ENCODE data around the gene PRR16. TPM values are rescaled to one million over a fixed set of nuclear protein-coding genes. Genes with fewer than 3 reads are reported as not detected.

PRR16 gene
- total RNA-seq, 2 donors from 2014 or later = 3.5 to 13.4 TPM

- DNase-seq (ENCODE audit: low spot score) = no peak
- Histone ChIP-seq H3K27ac (no peak overlapping the region), H3K27me3 (replicated peaks; ENCODE audit: insufficient read depth) (no peaks in the 10 kb centered on the region), H3K9me3 (no peaks in the 10 kb centered on the region), H3K4me3 (no peak overlapping the region), H3K36me3 (no peaks in the 10 kb centered on the region), H3K4me1 (replicated peaks) (no peaks in the 10 kb centered on the region)
- WGBS = 63% methylated on average over 2 of the region's 2 CpGs
- intact Hi-C loops (cut with DNase I) = no loop called here
- TF ChIP-seq CTCF (IDR thresholded peaks at IDR 0.05) = no peak
- no peak for TF ChIP-seq POLR2AphosphoS5 (IDR thresholded peaks at IDR 0.05)
- TF ChIP-seq POLR2A (IDR thresholded peaks at IDR 0.05) = no peak
Observed at GRCh38 chr5:120529386-120529785, 65.3 kb downstream of the PRR16 start.

- WGBS = 57% methylated on average over 3 of the region's 3 CpGs
- Histone ChIP-seq H3K27ac (no peak overlapping the region), H3K36me3 (no peaks in the 10 kb centered on the region), H3K4me3 (no peak overlapping the region), H3K4me1 (replicated peaks) (no peaks in the 10 kb centered on the region), H3K27me3 (replicated peaks; ENCODE audit: insufficient read depth) (no peaks in the 10 kb centered on the region), H3K9me3 (no peaks in the 10 kb centered on the region)
- TF ChIP-seq CTCF (IDR thresholded peaks at IDR 0.05) = no peak
- TF ChIP-seq POLR2A (IDR thresholded peaks at IDR 0.05) = no peak
- TF ChIP-seq POLR2AphosphoS5 (IDR thresholded peaks at IDR 0.05) = no peak
- intact Hi-C loops (cut with DNase I) = no loop called here
- DNase-seq (ENCODE audit: low spot score) = no peak
Observed at GRCh38 chr5:120531215-120531614, 67.1 kb downstream of the PRR16 start.

DNA sequence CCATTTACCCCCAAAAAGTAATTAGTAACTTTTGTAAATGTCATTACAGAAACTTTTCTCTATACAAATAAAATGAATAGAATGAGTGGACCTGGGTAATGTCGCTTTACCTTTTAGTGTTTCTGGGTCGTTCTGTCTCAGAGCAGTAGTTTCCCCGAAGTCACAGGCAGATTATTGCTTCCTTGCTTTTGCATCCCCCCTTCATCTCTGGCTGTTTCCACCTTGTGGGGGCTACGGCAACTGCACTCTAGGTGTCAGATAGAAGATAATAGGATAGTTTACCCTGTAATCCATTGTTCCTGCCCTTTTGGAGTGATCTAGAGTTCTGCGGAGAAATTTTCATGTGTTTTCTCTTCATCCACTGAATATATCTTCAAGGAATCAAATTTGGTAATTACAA lies 68.7 kb downstream of the PRR16 start:
- TF ChIP-seq POLR2AphosphoS5 (IDR thresholded peaks at IDR 0.05) = no peak
- TF ChIP-seq CTCF (IDR thresholded peaks at IDR 0.05) = no peak
- TF ChIP-seq POLR2A (IDR thresholded peaks at IDR 0.05) = no peak
- H3K4me3 ChIP-seq = no peak overlapping the region
- no peak for DNase-seq (ENCODE audit: low spot score)
- 68% methylated on average over 5 of the region's 5 CpGs for WGBS
- no peaks in the 10 kb centered on the region for H3K36me3 ChIP-seq
- no peaks in the 10 kb centered on the region for H3K4me1 ChIP-seq (replicated peaks)
- no peaks in the 10 kb centered on the region for H3K9me3 ChIP-seq
- intact Hi-C loops (cut with DNase I) = no loop called here
- no peaks in the 10 kb centered on the region for H3K27me3 ChIP-seq (replicated peaks; ENCODE audit: insufficient read depth)
- H3K27ac ChIP-seq = no peak overlapping the region

- no peak for DNase-seq (ENCODE audit: low spot score)
- TF ChIP-seq CTCF (IDR thresholded peaks at IDR 0.05) (no peak), POLR2AphosphoS5 (IDR thresholded peaks at IDR 0.05) (no peak), POLR2A (IDR thresholded peaks at IDR 0.05) (no peak)
- no peaks in the 10 kb centered on the region for H3K4me1 ChIP-seq (replicated peaks)
- intact Hi-C loops (cut with DNase I) = no loop called here
- 83% methylated on average over 3 of the region's 3 CpGs for WGBS
- no peak overlapping the region for H3K4me3 ChIP-seq
- no peaks in the 10 kb centered on the region for H3K27me3 ChIP-seq (replicated peaks; ENCODE audit: insufficient read depth)
- H3K27ac ChIP-seq = no peak overlapping the region
- no peaks in the 10 kb centered on the region for H3K9me3 ChIP-seq
- no peaks in the 10 kb centered on the region for H3K36me3 ChIP-seq
Observed at GRCh38 chr5:120533581-120533980, 69.5 kb downstream of the PRR16 start.

DNA sequence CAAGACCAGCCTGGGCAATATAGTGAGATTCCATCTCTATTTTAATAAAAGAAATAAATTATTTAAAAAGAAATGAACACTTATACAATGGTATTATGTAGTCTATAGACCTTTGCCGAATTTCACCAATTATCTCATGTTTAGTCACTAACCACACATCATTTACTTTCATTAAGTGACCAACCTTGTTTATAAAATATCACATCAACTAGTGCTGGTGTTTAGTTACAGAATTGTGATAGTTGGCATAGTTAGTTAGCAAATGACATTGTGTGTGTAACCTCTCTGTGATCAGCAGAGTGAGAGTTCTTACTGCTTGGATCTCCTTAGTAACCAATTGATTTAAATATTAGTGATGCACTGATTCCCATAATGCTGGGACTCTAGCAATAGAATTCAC lies 71.8 kb downstream of the PRR16 start:
- H3K27ac ChIP-seq = no peak overlapping the region
- no peak for TF ChIP-seq POLR2A (IDR thresholded peaks at IDR 0.05)
- no peak for TF ChIP-seq POLR2AphosphoS5 (IDR thresholded peaks at IDR 0.05)
- no peak for TF ChIP-seq CTCF (IDR thresholded peaks at IDR 0.05)

More for the DNA sequence above, 71.8 kb downstream of the PRR16 start:
- H3K36me3 ChIP-seq = no peaks in the 10 kb centered on the region
- H3K4me1 ChIP-seq (replicated peaks) = no peaks in the 10 kb centered on the region
- H3K4me3 ChIP-seq = no peak overlapping the region
- no peaks in the 10 kb centered on the region for H3K27me3 ChIP-seq (replicated peaks; ENCODE audit: insufficient read depth)
- intact Hi-C loops (cut with DNase I) = no loop called here
- H3K9me3 ChIP-seq = no peaks in the 10 kb centered on the region
- 78% methylated on average over 1 of the region's 1 CpG for WGBS
- DNase-seq (ENCODE audit: low spot score) = no peak
